A673 (cell line): ENCODE measurements around the gene NCBP2. TPM values are rescaled to one million over a fixed set of nuclear protein-coding genes. Genes with fewer than 3 reads are reported as not detected.

Experiments
- BruUV-seq: library from RNA; stranded (reverse); fragments of 400-500 nt; replicated peaks from 2 replicates; lab custom pipeline; 2021; lab: Mats Ljungman, UMichigan
- CTCF ChIA-PET: fragments of 300-600 bp; sonication (Branson Sonifier 250); formaldehyde crosslinking; loops from one replicate; lab custom pipeline; 2022; ENCODE audit warnings: antibody characterized with exemption; lab: Charles Lee
- POLR2A ChIA-PET: fragments of 300-600 bp; sonication (Branson Sonifier 250); formaldehyde crosslinking; loops from one replicate; lab custom pipeline; 2022; ENCODE audit warnings: antibody characterized with exemption; ENCODE audit not compliant: low non-redundant PET; lab: Charles Lee
- DNase-seq: peaks from one replicate; pipeline ENCODE4 v3.0.0-alpha.2; 2015; ENCODE audit warnings: low spot score
- H3K27ac ChIP-seq: fragments of 200-600 bp; sonication (generic); 2 replicates; pipeline ENCODE4 v1.5.1; 2016; ENCODE audit warnings: mixed run types, low read depth, mild to moderate bottlenecking, mixed read lengths, antibody characterized with exemption, low read length; ENCODE audit not compliant: poor library complexity, severe bottlenecking
- H3K27me3 ChIP-seq: fragments of 200-600 bp; sonication (generic); replicated peaks from 2 replicates; pipeline ENCODE4 v1.6.1; 2017; ENCODE audit warnings: mixed run types, low read depth, mild to moderate bottlenecking, mixed read lengths, antibody characterized with exemption, low read length; ENCODE audit not compliant: insufficient read depth, poor library complexity
- H3K36me3 ChIP-seq: fragments of 200-600 bp; sonication (generic); 2 replicates; pipeline ENCODE4 v1.6.1; 2016; ENCODE audit warnings: mixed run types, mild to moderate bottlenecking, mixed read lengths, antibody characterized with exemption, low read length; ENCODE audit not compliant: insufficient read depth, poor library complexity, severe bottlenecking
- H3K4me1 ChIP-seq: fragments of 200-600 bp; sonication (generic); 2 replicates; pipeline ENCODE4 v1.6.1; 2017; ENCODE audit warnings: mixed run types, mild to moderate bottlenecking, mixed read lengths, antibody characterized with exemption, low read length; ENCODE audit not compliant: insufficient read depth, poor library complexity, severe bottlenecking
- H3K4me3 ChIP-seq: fragments of 200-600 bp; sonication (generic); 2 replicates; pipeline ENCODE4 v1.5.1; 2016; ENCODE audit warnings: low read depth, mixed run types, mild to moderate bottlenecking, mixed read lengths, low read length; ENCODE audit not compliant: poor library complexity, severe bottlenecking
- H3K9me3 ChIP-seq: fragments of 200-600 bp; sonication (generic); 2 replicates; pipeline ENCODE4 v1.6.1; 2016; ENCODE audit warnings: mixed run types, low read depth, mild to moderate bottlenecking, mixed read lengths, antibody characterized with exemption, low read length; ENCODE audit not compliant: poor library complexity, severe bottlenecking
- CTCF ChIP-seq: fragments of 300-800, 200-600 bp; sonication (generic); conservative IDR thresholded peaks from 2 replicates; pipeline ENCODE4 v1.5.1; 2017; ENCODE audit warnings: low read depth, mild to moderate bottlenecking, antibody characterized with exemption, low read length, moderate library complexity, mixed read lengths
- EZH2 ChIP-seq: fragments of 200-600 bp; sonication (generic); IDR thresholded peaks from 2 replicates; pipeline ENCODE4 v1.6.1; 2017; ENCODE audit warnings: borderline replicate concordance, low read depth, mild to moderate bottlenecking, mixed read lengths, antibody characterized with exemption, low read length; ENCODE audit not compliant: poor library complexity, severe bottlenecking
- intact Hi-C: fragments of 100-400 bp; cut with micrococcal nuclease; formaldehyde crosslinking; loops from one replicate; pipeline ENCODE4 v1.10.0; 2022; ENCODE audit not compliant: unreplicated experiment
- total RNA-seq: library from RNA; stranded (reverse); gene quantifications from 2 replicates; pipeline ENCODE4 v1.2.3, GENCODE V29; 2021

The NCBP2 gene
- total RNA-seq, 1 experiment from 2014 or later = 93.7 TPM

- BruUV-seq = no TSS peak
These were observed 46.1 kb downstream of the NCBP2 start for GRCh38 chr3:196896229-196896628.

GRCh38 chr3:196894557-196895295 lies 47.6 kb downstream of the NCBP2 start:
- POLR2A ChIA-PET = no interaction called here
- CTCF ChIA-PET = interaction anchor here (0.6 kb wide), 1 partner anchor 323 kb away, joined by 3 read pairs; no protein-coding TSS in a partner anchor
- intact Hi-C loops = no loop called here
- no peak overlapping the region for H3K27ac ChIP-seq
- H3K4me3 ChIP-seq = no peak overlapping the region
- BruUV-seq = no TSS peak
- peaks cover 4% of the 10 kb centered on the region for H3K4me1 ChIP-seq
- H3K9me3 ChIP-seq = no peaks in the 10 kb centered on the region
- H3K36me3 ChIP-seq = peaks cover under 1% of the 10 kb centered on the region
- TF ChIP-seq CTCF = no peak
- no peaks in the 10 kb centered on the region for H3K27me3 ChIP-seq
- DNase-seq = no peak

More at GRCh38 chr3:196896229-196896628, 46.1 kb downstream of the NCBP2 start:
- peaks cover 6% of the 10 kb centered on the region for H3K36me3 ChIP-seq
- H3K4me1 ChIP-seq = no peaks in the 10 kb centered on the region
- H3K9me3 ChIP-seq = no peaks in the 10 kb centered on the region
- no peaks in the 10 kb centered on the region for H3K27me3 ChIP-seq
- POLR2A ChIA-PET = no interaction called here
- no peak for DNase-seq
- CTCF ChIA-PET = no interaction called here
- H3K27ac ChIP-seq = no peak overlapping the region
- no peak for TF ChIP-seq EZH2
- TF ChIP-seq CTCF = no peak
- intact Hi-C loops = no loop called here
- no peak overlapping the region for H3K4me3 ChIP-seq

GRCh38 chr3:196889844-196890708 lies 52.3 kb downstream of the NCBP2 start:
- DNase-seq = no peak
- peak overlapping the region; percentile 45 for H3K27ac ChIP-seq
- no peaks in the 10 kb centered on the region for H3K27me3 ChIP-seq
- TF ChIP-seq EZH2 (no peak), CTCF (no peak)
- no peak overlapping the region for H3K4me3 ChIP-seq
- H3K36me3 ChIP-seq = no peaks in the 10 kb centered on the region
- peaks cover 4% of the 10 kb centered on the region for H3K4me1 ChIP-seq
- H3K9me3 ChIP-seq = no peaks in the 10 kb centered on the region
- ChIA-PET POLR2A (no interaction called here), CTCF (no interaction called here)
- intact Hi-C loops = no loop called here
- no TSS peak for BruUV-seq
